ENCODE measurements around the gene SLC6A6.

DNA sequence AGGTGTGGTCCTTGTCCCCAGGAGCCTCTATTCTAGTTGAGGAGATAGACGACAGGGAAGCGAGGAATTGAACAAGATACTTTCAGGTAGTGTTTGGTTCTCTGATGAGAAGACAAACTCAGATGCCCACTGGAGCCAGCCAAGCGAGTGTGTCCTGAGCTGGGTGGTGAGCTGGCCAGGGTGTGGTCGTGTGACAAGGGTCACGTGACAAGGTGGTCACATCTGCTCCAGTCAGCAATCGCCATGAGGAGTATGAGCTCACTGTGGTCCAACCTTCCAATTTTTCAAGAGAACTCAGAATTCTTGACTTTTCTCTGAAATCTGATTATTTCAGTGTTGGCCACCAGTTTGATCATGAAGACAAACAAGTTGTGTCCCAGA, 39.5 kb downstream of the SLC6A6 start:
- TF ChIP-seq, protein P1, sequence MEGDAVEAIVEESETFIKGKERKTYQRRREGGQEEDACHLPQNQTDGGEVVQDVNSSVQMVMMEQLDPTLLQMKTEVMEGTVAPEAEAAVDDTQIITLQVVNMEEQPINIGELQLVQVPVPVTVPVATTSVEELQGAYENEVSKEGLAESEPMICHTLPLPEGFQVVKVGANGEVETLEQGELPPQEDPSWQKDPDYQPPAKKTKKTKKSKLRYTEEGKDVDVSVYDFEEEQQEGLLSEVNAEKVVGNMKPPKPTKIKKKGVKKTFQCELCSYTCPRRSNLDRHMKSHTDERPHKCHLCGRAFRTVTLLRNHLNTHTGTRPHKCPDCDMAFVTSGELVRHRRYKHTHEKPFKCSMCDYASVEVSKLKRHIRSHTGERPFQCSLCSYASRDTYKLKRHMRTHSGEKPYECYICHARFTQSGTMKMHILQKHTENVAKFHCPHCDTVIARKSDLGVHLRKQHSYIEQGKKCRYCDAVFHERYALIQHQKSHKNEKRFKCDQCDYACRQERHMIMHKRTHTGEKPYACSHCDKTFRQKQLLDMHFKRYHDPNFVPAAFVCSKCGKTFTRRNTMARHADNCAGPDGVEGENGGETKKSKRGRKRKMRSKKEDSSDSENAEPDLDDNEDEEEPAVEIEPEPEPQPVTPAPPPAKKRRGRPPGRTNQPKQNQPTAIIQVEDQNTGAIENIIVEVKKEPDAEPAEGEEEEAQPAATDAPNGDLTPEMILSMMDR (IDR thresholded peaks at IDR 0.05) = no peak
- TF ChIP-seq POLR2A (IDR thresholded peaks at IDR 0.05; ENCODE audit: low read depth) = no peak
